Body of pancreas (tissue), 4 donors: ENCODE data around the gene IL3RA. TPM values are rescaled to one million over a fixed set of nuclear protein-coding genes. Genes with fewer than 3 reads are reported as not detected.
"Not testable (repeated sequence)": the region's sequence is repeated elsewhere in the genome, so short reads cannot be mapped to it uniquely, and the experiment has no call there.

ENCODE experiments used
- ATAC-seq: fragments of 150-250 bp; one replicate; pipeline ENCODE4 v1.9.1; 2016
- DNase-seq, 4 donors: peaks; one replicate each; pipeline ENCODE4 v3.0.0-alpha.2; 2019
- H3K27ac ChIP-seq, 4 donors: fragments of 200-600 bp; sonication (generic); 1 replicate in 3 of 4; 2 replicates in 1 of 4; pipeline versions ENCODE4 v1.5.1 to v1.6.1; 2016 to 2019; ENCODE audit warnings: mild to moderate bottlenecking in 1 of 4, mixed read lengths in 1 of 4, moderate library complexity in 1 of 4
- H3K27me3 ChIP-seq, 2 donors: fragments of 200-600 bp; sonication (generic); one replicate each; pipeline ENCODE4 v1.6.0; 2016; ENCODE audit warnings: mild to moderate bottlenecking in 1 of 2
- H3K36me3 ChIP-seq, 2 donors: fragments of 200-600 bp; sonication (generic); replicated peaks in 1 of 2; 2 replicates each; pipeline ENCODE4 v1.5.1; 2016; ENCODE audit warnings: low read depth in 2 of 2; ENCODE audit not compliant: insufficient read depth in 1 of 2
- H3K4me1 ChIP-seq: fragments of 200-600 bp; sonication (generic); one replicate; pipeline ENCODE4 v1.6.0; 2016
- H3K4me3 ChIP-seq, 2 donors: fragments of 200-600 bp; sonication (generic); 1 replicate in 1 of 2; 2 replicates in 1 of 2; pipeline ENCODE4 v1.5.1; 2016 to 2019
- H3K9me3 ChIP-seq, 3 donors: fragments of 200-600 bp; sonication (generic); 1 replicate in 2 of 3; 2 replicates in 1 of 3; pipeline ENCODE4 v1.5.1; 2016
- POLR2A ChIP-seq, 3 donors: fragments of 450-650 bp; IDR thresholded peaks; one replicate each; pipeline ENCODE4 v1.6.1; 2016; ENCODE audit warnings: antibody characterized with exemption in 3 of 3, mild to moderate bottlenecking in 2 of 3
- WGBS, 2 donors: methylation state at CpG; one replicate each; pipeline ENCODE4 v1.1.5; 2017; 5-methylcytosine and 5-hydroxymethylcytosine counted together
- intact Hi-C: fragments of 100-400 bp; cut with DNase I; formaldehyde crosslinking; loops from one replicate; pipeline ENCODE4 v1.15.1; 2023
- total RNA-seq, 2 donors: library from RNA; depleted of rRNA; stranded (reverse); fragments of >200 nt; gene quantifications; one replicate each; pipeline ENCODE4 v1.1.0, GENCODE V29; 2016
- TF ChIP-seq, protein P1 (sequence below), 7 experiments: fragments of 450-650 bp in 4 of 7; fragments of 200-600 bp in 3 of 7; sonication (generic) in 3 of 7; IDR thresholded peaks; one replicate each; pipeline ENCODE4 v1.5.1; 2016 to 2019; ENCODE audit warnings: antibody characterized with exemption in 7 of 7

IL3RA gene
- total RNA-seq, 2 donors from 2014 or later: 0.78 to 1.3 TPM

DNA sequence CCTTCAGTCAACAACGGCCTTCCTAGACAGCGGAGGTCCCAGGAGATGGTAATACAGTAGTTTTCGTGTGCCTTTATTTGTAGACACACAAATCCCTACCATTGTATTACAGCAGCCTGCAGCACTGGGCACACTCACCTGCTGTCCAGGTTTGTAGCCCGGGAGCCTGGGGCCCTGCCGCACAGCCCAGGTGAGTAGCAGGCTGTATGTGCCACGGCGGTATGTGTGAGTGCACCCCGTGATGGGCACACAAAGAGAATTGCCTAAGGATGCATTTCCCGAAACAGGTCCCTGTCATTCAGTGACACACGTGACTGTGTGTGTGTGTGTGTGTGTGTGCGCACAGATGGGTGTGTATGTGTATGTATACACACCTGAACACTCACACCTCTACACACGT, 63.5 kb downstream of the IL3RA start:
- 91 to 94% methylated on average over 12 of the region's 12 CpGs for WGBS, 2 donors

DNA sequence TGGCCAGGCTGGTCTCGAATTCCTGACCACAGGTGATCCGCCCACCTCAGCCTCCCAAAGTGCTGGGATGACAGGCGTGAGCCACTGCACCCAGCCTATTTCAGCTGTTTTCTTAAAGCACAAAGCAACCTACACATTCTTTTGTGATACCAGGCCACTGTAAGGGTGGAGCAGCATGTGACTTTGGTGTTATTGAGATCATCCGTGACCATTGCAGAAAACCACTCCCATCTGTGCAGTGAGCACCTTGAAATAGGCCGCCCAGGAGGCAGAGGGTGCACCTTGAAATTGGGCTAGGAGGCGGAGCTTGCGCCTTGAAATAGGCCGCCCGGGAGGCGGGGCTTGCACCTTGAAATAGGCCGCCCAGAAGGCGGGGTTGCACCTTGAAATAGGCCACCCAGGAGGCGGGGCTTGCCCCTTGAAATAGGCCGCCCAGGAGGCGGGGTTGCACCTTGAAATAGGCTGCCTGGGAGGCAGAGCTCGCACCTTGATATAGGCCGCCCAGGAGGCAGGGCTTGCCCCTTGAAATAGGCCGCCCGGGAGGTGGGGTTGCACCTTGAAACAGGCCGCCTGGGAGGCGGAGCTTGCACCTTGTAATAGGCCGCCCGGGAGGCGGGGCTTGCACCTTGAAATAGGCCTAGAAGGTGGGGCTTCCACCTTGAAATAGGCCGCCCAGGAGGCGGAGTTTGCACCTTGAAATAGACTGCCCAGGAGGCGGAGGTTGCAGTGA, 64.3 kb downstream of the IL3RA start:
- Histone ChIP-seq H3K4me1 (no peaks in the 10 kb centered on the region), H3K27me3 (no peaks in the 10 kb centered on the region), H3K27ac (no peak overlapping the region), H3K36me3 (peaks cover 0 to 22% of the 10 kb centered on the region in 2 donors), H3K4me3 (no peak overlapping the region), H3K9me3 (no peaks in the 10 kb centered on the region)
- intact Hi-C loops: no loop called here
- no peak for TF ChIP-seq POLR2A (IDR thresholded peaks at IDR 0.05)
- TF ChIP-seq, protein P1, sequence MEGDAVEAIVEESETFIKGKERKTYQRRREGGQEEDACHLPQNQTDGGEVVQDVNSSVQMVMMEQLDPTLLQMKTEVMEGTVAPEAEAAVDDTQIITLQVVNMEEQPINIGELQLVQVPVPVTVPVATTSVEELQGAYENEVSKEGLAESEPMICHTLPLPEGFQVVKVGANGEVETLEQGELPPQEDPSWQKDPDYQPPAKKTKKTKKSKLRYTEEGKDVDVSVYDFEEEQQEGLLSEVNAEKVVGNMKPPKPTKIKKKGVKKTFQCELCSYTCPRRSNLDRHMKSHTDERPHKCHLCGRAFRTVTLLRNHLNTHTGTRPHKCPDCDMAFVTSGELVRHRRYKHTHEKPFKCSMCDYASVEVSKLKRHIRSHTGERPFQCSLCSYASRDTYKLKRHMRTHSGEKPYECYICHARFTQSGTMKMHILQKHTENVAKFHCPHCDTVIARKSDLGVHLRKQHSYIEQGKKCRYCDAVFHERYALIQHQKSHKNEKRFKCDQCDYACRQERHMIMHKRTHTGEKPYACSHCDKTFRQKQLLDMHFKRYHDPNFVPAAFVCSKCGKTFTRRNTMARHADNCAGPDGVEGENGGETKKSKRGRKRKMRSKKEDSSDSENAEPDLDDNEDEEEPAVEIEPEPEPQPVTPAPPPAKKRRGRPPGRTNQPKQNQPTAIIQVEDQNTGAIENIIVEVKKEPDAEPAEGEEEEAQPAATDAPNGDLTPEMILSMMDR (IDR thresholded peaks at IDR 0.05): no peak
- 84 to 92% methylated on average over 27 of the region's 27 CpGs for WGBS, 2 donors
- peak in 1 of 4 donors; percentile 6 for DNase-seq
- ATAC-seq: no peak

More for the DNA sequence above, 63.5 kb downstream of the IL3RA start:
- Histone ChIP-seq H3K9me3 (no peaks in the 10 kb centered on the region), H3K36me3 (peaks cover 0 to 14% of the 10 kb centered on the region in 2 donors), H3K4me1 (no peaks in the 10 kb centered on the region), H3K27me3 (no peaks in the 10 kb centered on the region), H3K4me3 (no peak overlapping the region), H3K27ac (no peak overlapping the region)
- DNase-seq (peak in 1 of 4 donors; percentile 2), ATAC-seq (no peak)
- no peak for TF ChIP-seq POLR2A (IDR thresholded peaks at IDR 0.05)
- intact Hi-C loops: no loop called here

DNA sequence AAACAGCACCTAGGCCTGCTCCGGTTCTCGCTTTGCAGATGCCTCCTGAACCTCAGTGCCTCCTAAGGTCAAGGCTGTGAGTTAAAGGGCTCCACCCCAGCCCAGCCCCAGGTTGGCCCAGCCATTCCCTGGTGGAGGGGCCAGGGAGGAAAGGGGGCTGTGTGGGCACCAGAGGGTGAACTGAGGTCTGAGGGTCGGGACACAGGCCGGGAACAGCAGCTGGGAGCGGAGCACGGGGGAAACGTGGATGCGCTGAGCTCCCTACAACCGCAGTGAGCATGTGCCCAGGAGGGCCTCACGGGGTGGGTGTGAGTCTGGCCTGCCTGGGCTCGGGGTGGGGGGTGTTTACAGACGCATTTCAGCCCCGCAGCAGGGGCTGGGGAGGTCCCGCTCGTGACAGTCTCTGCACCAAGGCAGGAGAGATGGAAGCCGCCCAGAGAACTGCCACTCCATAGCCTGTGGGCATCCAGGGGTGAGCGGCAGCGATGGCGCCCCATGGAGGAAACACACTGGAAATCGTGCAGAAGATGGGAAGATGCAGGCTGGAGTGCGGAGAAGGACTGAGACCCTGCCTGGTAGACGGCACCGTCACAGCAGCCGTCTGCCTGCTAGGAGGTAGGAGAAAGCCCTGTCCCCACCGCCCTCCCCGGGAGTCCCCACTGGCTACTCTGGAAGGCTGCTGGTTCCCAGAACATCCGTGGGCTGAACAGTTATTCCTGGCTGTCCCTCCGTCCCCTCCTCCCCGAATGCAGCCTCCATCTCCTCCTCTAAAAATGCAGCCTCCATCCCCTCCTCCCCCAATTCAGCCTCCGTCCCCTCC, 65.2 kb downstream of the IL3RA start:
- Histone ChIP-seq H3K36me3 (peaks cover 0 to 29% of the 10 kb centered on the region in 2 donors), H3K27ac (no peak overlapping the region), H3K27me3 (no peaks in the 10 kb centered on the region), H3K9me3 (no peaks in the 10 kb centered on the region), H3K4me1 (no peaks in the 10 kb centered on the region), H3K4me3 (no peak overlapping the region)
- no peak for TF ChIP-seq POLR2A (IDR thresholded peaks at IDR 0.05)
- TF ChIP-seq, protein P1 (IDR thresholded peaks at IDR 0.05): no peak
- intact Hi-C loops: no loop called here
- no peak for ATAC-seq
- peak in 1 of 4 donors; percentile 4 for DNase-seq
- WGBS, 2 donors: 93 to 95% methylated on average over 24 to 30 of the region's 30 CpGs

DNA sequence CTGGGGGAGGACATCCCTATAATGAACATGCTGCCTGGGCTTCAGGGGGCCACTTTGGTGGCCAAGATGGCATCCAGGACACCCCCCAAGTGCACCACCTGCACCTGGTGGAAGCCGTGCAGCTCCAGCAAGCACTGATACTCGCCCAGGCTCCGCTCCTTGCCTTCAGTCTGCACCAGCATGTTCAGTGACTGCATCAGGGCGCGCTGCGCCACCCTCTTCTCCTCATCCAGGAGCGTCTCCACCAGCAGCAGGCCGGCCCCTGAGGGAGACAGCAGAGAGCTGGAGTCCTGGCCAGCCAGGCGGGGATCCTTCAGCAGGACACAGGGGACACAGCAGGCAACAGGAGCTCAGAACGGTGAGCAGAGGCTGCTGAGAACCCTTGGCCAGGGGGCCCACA, 66.6 kb downstream of the IL3RA start:
- H3K4me3 ChIP-seq: no peak overlapping the region
- TF ChIP-seq POLR2A (IDR thresholded peaks at IDR 0.05): no peak
- TF ChIP-seq, protein P1 (IDR thresholded peaks at IDR 0.05): no peak
- H3K27ac ChIP-seq: no peak overlapping the region
- no peak for DNase-seq
- 87 to 100% methylated on average over 2 to 8 of the region's 10 CpGs for WGBS, 2 donors
- no peaks in the 10 kb centered on the region for H3K4me1 ChIP-seq
- ATAC-seq: no peak
- peaks cover 0 to 37% of the 10 kb centered on the region in 2 donors for H3K36me3 ChIP-seq
- no peaks in the 10 kb centered on the region for H3K27me3 ChIP-seq
- intact Hi-C loops: no loop called here
- no peaks in the 10 kb centered on the region for H3K9me3 ChIP-seq

DNA sequence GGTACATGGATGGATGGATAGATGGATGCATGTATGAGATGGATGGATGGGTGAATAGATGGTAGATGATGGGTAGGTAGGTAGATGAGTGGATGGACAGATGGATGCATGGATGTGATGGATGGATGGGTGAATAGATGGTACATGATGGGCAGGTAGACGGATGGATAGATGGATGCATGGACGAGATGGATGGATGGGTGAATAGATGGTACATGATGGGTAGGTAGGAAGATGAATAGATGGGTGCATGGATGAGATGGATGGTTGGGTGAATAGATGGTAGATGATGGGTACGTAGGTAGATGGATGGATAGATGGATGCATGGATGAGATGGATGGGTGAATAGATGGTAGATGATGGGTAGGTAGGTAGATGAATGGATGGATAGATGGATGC, 67.3 kb downstream of the IL3RA start:
- DNase-seq, ATAC-seq, intact Hi-C loops, H3K9me3 ChIP-seq, H3K27ac ChIP-seq, H3K4me1 ChIP-seq, H3K4me3 ChIP-seq, H3K27me3 ChIP-seq: not testable (repeated sequence)
- WGBS, 2 donors: 92 to 99% methylated on average over 3 of the region's 3 CpGs
- H3K36me3 ChIP-seq: peaks cover 0 to 37% of the 10 kb centered on the region in 2 donors

DNA sequence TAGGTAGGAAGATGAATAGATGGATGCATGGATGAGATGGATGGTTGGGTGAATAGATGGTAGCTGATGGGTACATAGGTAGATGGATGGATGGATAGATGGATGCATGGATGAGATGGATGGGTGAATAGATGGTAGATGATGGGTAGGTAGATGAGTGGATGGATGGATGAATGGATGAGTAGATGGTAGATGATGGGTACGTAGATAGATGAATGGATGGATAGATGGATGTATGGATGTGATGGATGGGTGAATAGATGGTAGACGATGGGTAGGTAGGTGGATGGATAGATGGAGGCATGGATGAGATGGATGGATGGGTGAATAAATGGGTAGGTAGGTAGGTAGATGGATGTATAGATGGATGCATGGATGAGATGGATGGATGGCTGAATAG, 69.2 kb downstream of the IL3RA start:
- H3K27me3 ChIP-seq, H3K4me3 ChIP-seq, H3K4me1 ChIP-seq, H3K27ac ChIP-seq, H3K9me3 ChIP-seq, intact Hi-C loops, DNase-seq, ATAC-seq: not testable (repeated sequence)
- WGBS, 2 donors: 66 to 89% methylated on average over 2 of the region's 2 CpGs
- H3K36me3 ChIP-seq: peaks cover 0 to 37% of the 10 kb centered on the region in 2 donors
